ENCODE measurements around the gene LRRC17. TPM values are rescaled to one million over a fixed set of nuclear protein-coding genes. Genes with fewer than 3 reads are reported as not detected.

LRRC17 gene
- total RNA-seq, 2 donors from 2014 or later = 1.8 to 9.9 TPM

DNA sequence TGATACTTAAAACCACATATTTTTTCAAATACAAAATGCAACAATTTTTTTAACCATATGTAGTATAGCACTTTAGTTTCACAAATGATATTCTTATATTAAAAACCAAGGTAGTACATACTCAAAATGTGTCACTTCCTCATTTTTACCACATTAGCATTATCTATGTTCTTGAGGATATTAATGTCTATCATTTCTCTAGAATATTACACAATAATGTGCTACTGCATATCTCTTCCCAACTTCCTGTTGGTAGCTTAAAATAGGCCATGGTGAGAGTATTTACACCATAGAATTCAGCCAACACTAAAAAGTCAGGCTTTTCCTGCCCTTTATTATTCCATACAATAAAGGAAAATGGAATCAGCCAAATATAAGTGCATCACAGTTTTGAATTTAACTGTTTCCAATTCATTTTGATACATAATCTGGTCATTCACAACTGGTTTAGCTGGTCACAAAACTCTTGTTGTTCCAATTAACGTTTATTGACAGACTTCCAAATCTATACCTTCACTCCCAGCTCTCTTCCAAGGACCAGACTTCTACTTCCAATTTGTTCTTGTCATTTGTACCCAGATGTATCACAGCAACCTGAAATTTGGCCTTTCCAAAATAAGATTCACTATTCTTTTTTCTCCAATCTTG, 20.0 kb upstream of the LRRC17 start:
- Histone ChIP-seq H3K27me3 (no peaks in the 10 kb centered on the region), H3K27ac (no peak overlapping the region), H3K36me3 (no peaks in the 10 kb centered on the region), H3K4me3 (no peak overlapping the region), H3K9me3 (no peaks in the 10 kb centered on the region), H3K4me1 (peaks cover 0 to 37% of the 10 kb centered on the region in 2 donors)
- no peak for DNase-seq (ENCODE audit: low spot score)
- TF ChIP-seq, protein P1, sequence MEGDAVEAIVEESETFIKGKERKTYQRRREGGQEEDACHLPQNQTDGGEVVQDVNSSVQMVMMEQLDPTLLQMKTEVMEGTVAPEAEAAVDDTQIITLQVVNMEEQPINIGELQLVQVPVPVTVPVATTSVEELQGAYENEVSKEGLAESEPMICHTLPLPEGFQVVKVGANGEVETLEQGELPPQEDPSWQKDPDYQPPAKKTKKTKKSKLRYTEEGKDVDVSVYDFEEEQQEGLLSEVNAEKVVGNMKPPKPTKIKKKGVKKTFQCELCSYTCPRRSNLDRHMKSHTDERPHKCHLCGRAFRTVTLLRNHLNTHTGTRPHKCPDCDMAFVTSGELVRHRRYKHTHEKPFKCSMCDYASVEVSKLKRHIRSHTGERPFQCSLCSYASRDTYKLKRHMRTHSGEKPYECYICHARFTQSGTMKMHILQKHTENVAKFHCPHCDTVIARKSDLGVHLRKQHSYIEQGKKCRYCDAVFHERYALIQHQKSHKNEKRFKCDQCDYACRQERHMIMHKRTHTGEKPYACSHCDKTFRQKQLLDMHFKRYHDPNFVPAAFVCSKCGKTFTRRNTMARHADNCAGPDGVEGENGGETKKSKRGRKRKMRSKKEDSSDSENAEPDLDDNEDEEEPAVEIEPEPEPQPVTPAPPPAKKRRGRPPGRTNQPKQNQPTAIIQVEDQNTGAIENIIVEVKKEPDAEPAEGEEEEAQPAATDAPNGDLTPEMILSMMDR (IDR thresholded peaks at IDR 0.05) = no peak

GRCh38 chr7:102895602-102896001, 17.2 kb upstream of the LRRC17 start:
- Histone ChIP-seq H3K27ac (peak overlapping the region; percentile 16 to 49), H3K36me3 (no peaks in the 10 kb centered on the region), H3K27me3 (no peaks in the 10 kb centered on the region), H3K9me3 (no peaks in the 10 kb centered on the region), H3K4me1 (peaks cover 0 to 34% of the 10 kb centered on the region in 2 donors), H3K4me3 (no peak overlapping the region)
- no peak for DNase-seq (ENCODE audit: low spot score)
- TF ChIP-seq, protein P1 (IDR thresholded peaks at IDR 0.05) = no peak

GRCh38 chr7:102896585-102896984, 16.2 kb upstream of the LRRC17 start:
- TF ChIP-seq, protein P1 (IDR thresholded peaks at IDR 0.05) = no peak
- Histone ChIP-seq H3K9me3 (no peaks in the 10 kb centered on the region), H3K27me3 (no peaks in the 10 kb centered on the region), H3K4me3 (no peak overlapping the region), H3K27ac (peak overlapping the region in 1 of 2 donors; percentile 49), H3K4me1 (peaks cover 0 to 24% of the 10 kb centered on the region in 2 donors), H3K36me3 (no peaks in the 10 kb centered on the region)
- DNase-seq (ENCODE audit: low spot score) = no peak

DNA sequence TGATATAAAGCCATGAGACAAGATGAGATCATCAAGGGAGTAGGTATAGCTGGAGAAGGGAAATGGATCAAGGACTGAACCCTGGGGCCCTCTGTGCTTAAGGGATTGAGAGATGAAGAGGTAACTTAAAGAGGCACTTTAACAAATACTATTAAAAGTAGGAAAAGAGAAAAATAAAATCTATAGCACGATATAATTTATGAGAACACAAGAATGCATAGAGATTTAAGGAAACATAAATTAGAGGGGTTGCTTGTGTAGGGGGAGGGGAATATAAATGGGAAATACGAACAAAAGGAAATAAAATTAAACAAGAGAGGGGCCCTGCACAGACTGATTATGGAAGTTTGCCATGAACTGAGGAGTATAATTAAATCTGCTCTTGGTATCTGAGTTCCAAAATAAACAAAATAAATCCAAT, 15.6 kb upstream of the LRRC17 start:
- peaks cover 0 to 17% of the 10 kb centered on the region in 2 donors for H3K4me1 ChIP-seq
- no peaks in the 10 kb centered on the region for H3K27me3 ChIP-seq
- H3K27ac ChIP-seq = no peak overlapping the region
- H3K36me3 ChIP-seq = no peaks in the 10 kb centered on the region
- no peaks in the 10 kb centered on the region for H3K9me3 ChIP-seq
- TF ChIP-seq, protein P1 (IDR thresholded peaks at IDR 0.05) = no peak
- H3K4me3 ChIP-seq = no peak overlapping the region
- DNase-seq (ENCODE audit: low spot score) = no peak

- TF ChIP-seq, protein P1 (IDR thresholded peaks at IDR 0.05) = no peak
- Histone ChIP-seq H3K4me3 (no peak overlapping the region), H3K9me3 (no peaks in the 10 kb centered on the region), H3K27me3 (no peaks in the 10 kb centered on the region), H3K36me3 (no peaks in the 10 kb centered on the region), H3K4me1 (peaks cover 0 to 10% of the 10 kb centered on the region in 2 donors), H3K27ac (no peak overlapping the region)
- no peak for DNase-seq (ENCODE audit: low spot score)
These were observed 14.8 kb upstream of the LRRC17 start for GRCh38 chr7:102897856-102898531.
